ENCODE results near the gene BICC1.
"Not testable (repeated sequence)": the region's sequence is repeated elsewhere in the genome, so short reads cannot be mapped to it uniquely, and the experiment has no call there.

BICC1 gene

DNA sequence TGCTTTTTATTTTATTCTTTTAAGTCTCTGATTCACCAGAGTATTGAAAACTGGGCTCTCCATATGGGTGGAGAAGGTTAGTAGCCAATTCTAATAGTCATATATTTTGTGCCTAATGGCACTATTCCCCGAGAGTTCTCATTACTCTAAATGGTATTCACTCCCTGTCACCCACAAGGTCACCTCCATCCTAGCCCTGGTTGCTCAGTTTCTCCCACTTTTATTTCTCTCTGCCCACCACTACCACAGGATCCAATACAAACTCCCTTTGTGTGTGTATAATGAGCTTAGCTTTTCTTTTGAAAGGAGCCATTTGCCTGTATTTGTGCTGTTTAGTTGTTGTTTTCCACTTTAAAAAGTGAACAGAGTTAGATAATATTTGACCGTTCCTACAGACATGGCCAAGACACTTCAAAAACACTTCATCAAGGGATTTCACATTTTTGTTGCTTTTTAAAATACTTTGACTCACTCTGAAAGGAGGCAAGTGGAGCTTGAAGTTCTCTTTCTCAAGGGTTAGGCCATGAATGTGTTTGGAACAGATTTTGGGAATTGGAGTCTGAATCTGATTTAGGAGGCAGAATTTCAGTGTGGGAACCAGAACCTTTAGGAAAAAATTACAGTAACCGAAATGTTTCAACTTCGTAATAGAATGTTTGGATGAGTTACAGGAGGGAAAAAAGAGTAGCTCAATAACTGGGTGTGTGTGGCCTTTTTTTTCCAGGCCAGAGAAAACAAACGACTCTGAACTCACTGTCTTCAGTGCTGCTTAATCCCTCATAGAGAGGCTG lies 321.3 kb downstream of the BICC1 start:
- FAIRE-seq = no peak

DNA sequence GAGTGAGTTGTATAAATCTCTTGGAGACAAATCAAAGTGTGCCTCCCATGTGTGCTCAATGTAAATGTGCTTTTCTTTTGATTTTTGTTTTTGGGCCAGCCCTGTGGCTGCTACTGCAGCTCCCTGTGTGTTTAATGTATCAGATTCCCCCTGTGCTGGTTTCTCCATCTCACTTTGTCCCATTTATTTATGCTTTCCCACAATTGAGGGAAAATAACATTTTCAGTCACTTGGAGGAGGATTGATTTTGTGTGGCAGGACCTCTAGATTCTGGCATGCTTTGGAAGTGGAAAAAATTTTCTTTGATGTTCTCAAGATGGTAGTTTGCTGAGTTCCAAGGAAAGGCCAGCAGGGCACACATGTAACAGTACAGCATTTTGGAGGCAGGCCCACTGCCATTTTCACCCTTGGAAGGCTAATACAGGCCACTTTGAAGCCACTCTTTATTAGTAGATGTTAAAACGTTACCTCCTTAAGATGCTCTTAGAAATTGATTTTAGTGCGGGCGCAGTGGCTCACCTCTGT lies 323.6 kb downstream of the BICC1 start:
- no peak for FAIRE-seq

DNA sequence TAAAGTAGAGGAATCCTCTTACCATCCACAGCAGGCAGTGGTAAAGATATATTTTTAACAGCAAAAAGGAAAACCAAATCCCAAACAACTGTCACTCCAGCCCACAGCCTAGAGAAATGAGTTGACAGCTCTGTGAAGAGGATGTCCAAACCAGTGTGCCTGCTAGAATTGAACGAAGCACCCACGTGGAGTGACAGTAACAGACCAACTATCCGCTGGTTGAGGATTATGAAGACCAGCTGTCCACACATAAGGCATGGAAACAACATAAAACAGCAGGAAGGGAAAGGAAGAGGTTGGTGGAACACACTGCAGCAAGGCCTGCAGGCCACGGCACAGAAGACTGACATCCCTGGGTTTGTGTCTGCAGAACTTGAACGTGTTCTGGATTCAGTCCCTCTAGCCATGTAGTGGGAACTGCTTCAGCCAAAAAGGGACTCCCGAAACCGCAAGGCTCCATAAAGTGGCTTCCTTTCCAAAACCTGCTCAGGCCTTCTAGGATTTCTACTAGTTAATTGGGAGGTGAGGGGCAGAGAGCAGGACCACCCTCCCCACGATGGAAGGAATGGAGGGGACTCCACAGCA lies 324.4 kb downstream of the BICC1 start:
- no peak for FAIRE-seq

DNA sequence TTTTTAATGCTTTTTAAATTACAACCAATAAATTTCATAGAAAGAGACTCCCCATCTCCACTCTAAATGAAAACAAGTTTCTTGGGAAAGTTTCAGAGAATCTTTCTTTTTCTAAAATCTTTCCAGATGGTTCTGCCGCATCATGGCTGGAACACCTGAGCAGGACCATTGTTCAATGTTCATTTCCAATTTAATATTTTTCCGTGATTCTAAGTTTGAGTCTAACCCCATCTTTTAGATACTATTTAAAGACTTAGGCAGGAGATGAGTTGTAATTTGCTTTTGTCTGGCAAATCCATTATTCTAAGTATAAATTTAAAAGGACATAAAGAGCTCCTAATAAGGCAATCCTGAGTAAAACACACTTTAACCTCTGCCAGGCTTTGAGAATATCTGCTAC lies 325.2 kb downstream of the BICC1 start:
- no peak for FAIRE-seq

DNA sequence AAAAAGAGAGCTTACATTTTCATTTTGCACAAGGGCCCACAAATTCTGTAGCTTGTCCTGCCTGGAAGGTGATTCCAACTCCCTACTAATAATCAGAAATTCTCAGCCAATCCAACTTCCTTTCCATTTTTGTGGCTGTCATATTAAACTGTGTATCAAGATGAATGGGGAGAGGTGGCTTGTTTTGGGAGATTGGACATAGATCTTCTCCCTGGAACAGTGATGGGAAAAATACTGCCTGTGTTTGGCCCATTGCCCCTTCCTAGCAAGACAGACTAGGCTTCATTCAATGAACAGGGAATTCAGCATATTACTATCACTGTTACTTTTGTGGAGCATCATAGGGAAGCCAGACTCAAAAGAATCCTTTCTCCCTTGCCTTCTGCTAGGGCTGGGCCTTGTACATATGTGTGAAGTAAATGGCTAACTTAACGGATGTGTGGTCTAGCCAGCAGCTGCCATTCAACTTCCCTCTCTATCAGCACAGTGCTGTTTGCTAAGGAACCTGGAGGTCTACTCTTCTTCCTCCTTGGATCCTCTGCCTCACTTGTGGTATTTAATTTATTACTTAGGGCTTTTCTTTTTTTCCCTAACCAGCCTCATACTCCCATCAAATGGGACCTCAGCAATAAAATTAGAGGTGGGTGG lies 326.0 kb downstream of the BICC1 start:
- no peak for FAIRE-seq

DNA sequence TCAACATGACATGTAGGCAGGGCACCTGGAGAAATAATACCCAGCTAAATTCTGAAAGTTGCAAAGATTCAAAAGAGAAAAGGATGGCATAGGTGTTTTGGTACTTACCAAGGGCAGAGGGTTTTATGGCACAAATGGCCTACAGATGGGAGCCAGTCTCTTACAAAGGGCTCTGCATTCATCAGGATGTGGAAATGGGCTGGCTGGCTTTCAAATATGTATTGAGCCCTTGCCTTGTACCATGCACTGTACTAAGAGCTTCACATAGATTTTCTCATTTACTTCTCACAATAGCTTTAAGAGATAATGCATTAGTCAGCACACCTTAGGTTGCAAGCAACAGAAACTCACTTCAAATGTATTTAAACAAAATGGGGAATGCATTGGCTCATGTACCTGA lies 327.1 kb downstream of the BICC1 start:
- FAIRE-seq = no peak

DNA sequence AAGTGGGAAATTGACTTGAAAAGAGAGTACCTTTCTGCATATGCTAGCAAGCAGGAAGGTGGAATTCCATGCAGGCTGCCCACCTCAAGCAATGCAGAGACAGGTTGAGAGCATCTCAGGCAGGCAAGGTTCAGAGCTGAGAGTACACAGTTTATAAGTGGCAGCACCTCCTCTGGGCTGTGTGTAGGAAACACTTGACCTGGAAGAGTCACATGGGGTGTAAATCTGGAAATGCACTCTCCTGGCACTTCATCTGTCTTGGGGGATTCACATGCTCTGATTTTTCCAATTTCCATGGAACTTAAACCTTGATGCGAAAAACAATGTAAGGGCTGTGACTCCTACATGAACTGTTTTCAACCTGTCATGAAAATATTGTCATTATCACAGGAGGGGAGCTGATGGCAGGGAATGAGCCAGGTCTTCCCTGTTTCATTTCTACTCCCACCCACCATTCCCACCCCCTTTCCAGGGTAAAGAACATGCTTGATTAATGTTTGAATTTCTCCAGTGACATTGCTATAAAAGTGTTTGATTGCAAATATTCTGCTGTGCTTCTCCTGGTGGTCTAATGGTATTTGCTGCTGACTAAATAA lies 328.3 kb downstream of the BICC1 start:
- no peak for FAIRE-seq

DNA sequence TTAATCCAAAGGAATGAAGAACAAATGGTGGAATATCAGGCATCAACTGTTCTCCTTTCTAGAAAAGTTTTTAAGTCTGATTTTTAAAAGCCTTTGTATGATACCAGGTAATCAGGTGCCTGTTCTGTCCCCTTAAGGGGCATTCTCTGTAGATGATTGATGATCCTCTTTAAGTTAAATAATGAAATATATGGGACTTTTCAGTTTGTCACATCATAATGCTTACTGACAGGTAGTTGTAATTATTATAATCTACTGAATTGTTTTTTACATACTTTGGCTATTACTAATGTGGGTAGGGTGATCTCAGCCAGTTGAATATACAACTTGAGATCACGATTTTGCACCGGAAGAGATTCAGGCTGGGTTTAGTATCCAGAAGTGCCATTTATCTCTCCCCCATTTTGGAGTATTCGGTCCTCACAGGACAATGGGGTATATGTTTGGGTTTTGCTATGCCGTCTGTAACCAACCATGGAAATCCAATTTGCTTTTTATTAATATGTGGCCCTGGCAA lies 330.2 kb downstream of the BICC1 start:
- no peak for FAIRE-seq

DNA sequence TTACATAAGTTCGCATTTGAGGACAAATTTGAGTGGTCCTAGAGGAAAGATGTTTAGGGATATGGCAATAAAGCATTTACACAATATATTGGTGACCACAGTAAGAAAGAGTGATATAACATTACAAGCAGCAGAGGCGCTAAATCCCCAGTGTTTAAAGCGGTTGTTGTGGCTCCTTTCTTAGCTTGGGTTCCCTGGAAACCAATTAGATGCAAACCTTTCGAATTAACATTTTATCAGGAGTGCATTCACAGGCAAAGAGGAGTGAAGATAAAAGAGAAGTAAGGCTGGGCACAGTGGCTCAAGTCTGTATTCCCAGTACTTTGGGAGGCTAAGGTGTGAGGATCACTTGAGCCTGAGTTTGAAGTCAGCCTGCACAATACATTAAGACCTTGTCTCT lies 331.1 kb downstream of the BICC1 start:
- FAIRE-seq = no peak

DNA sequence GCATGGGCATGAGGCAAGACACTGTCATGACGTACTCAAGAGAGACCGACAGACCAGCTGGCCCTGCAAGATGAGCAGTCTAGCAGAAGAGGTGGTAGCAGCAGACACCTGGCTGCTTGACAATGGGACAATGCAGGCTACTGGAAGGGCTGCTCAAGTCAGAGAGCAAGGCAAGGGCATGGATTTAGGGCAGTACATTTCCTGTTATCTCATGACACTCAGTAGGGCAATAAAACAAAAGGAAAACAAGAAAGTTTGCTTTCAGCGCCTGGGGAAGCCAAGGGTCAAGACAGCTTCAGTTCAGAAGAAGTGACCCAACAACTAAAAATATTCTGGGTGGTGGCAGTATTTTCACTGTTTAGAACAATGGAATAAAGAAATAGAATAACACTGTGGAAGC lies 332.0 kb downstream of the BICC1 start:
- no peak for FAIRE-seq

DNA sequence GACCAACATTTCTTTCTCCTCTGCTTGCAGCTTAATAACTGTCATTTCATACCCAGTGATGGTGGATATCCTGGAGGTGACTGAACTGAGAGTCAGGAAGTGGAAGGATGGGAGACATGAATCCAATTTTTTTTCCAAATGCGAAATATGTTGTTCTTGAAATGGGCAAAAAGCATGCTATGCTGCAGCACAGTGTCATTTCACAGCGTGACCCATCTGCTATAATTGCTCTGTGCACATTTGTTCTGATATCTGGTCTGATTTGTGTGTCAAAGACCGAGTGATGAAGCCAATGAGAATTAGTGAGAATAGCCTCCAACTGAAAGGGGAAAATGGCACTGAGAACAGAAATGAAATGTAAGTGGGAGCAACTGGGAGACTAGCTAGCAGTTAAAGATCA lies 334.2 kb downstream of the BICC1 start:
- no peak for FAIRE-seq

DNA sequence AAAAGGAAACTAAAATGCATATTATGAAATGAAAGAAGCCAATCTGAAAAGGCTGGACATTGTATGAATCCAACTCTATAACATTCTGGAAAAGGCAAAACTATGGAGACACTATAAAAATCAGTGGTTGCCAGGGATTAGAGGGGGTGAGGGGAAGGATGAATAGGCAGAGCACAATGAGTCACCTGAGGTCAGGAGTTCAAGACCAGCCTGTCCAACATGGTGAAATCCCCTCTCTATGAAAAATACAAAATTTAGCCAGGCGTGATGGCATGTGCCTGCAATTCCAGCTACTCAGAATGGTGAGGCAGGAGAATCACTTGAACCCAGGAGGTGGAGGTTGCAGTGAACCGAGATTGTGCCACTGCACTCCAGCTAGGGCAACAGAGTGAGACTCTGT lies 338.9 kb downstream of the BICC1 start:
- FAIRE-seq = no peak

DNA sequence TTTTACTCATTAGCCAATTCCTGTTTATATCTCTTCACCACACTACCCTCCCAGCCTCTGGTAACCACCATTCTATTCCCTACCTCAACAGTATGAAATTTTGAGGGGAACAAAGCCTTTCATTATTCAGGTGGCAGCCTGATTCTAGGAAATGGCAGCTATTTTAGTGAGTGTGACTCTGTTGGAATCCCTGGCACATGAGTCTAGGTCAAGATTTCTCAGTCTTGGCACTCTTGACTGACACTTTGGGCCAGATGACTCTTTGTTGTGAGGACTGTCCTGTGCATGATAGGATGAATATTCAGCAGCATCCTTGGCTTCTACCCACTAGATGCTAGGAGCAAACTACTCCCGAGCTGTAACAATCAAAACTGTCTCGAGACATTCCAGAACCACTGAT lies 341.0 kb downstream of the BICC1 start:
- no peak for FAIRE-seq

DNA sequence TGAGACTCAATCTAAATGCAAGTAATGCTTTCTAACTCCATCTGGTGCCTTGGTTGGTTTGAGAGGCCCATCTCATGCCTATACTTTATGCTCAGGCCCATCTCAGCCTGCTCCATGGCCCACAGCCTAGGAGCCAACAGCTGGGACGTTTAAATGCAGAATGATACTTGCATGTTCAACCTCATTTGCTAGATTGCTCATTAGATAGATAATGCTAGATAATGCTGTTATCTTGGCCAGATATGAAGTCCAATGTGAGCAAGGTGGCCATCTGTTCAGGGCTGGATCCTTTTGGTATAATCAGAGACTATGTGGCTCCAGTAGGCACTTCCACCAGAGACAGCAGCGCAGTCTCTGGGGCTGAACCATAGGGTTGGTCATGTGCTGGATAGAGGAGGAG lies 342.1 kb downstream of the BICC1 start:
- no peak for FAIRE-seq

DNA sequence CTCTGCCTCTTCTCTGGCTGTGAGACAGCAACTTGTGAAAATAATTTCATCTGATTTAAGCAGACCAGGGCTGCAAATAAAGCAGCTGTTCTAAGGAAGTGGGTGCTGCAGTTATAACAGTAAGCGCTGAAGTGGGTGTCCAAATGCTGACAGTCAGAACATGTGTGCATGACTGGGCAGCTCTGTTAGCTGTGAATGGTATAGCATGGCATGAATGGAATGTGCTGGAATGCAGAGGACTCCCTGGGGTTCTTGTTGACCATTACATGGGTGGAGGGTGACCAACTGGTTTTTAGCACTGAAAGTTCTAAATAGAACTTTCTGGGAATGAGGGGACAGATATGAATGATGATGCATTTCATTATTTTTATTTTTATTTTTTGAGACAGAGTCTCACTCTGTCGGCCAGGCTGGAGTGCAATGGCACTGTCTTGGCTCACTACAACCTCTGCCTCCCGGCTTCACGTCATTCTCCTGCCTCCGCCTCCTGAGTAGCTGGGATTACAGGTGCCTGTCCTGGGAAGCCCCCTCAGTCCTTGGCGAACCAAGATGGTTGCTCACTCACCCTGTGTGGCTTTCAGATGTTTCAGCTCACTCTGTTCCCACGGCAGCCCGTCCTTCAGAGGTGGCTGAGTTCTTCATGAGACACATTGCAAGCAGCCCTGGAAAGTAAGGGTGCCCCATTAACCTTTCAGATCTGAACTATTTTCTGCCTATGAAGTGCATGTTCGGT lies 344.0 kb downstream of the BICC1 start:
- no peak for FAIRE-seq

DNA sequence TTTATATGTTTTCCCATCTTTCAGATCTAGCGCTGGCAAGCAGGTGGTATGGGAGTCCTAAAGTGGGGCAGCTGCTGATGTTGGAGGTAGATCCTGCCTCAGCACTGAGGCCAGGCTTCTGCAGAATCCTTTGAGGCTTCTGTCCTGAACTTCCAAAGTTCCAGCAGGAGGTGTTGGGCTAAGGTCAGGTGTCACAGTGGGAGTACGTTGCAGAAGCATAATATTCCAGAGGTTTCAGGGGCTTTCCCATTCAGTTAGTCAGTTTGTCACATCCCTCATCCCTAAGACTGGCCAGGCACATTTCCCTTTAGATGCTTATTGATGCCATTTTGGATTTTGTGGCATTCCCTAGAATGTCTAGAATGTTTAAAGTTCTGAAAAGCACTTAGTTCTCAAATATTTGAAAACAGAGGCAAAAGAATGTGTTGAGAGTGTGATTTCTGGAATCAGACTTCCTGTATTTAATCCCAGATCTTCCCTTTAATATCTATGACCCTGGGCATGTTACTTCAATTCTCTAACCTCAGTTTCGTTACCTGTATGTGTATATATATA lies 344.7 kb downstream of the BICC1 start:
- no peak for FAIRE-seq

DNA sequence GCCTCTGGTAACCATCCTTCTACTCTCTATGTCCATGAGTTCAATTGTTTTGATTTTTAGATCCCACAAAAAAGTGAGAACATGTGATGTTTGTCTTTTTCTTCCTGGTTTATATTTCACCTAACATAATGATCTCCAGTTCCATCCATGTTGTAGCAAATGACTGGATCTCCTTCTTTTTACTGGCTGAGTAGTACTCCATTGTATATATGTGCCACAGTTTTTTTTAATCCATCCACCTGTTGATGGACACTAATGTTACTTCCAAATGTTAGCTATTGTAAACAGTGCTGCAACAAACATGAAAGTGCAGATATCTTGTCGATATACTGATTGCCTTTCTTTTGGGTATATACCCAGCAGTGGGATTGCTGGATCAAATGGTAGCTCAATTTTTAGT lies 345.5 kb downstream of the BICC1 start:
- not testable (repeated sequence) for FAIRE-seq

DNA sequence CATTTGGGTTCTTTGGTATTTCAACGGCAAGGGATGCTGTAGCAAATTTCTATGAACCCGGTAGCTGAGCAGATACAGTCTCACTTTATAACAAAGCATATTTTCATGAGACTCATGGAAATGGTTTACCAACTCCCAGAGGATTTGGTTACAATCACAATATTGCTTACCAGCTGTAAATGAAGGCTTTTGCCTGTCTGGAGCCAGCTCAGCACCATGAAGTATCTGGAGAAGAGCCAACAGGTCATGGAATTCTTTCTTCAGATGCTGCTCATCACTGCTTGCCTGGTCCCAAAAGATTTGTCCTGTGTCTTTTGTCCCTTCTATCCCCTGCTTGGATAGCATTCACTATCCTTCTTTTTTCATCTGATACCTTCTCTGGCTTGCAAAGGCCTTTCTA lies 346.9 kb downstream of the BICC1 start:
- no peak for FAIRE-seq

DNA sequence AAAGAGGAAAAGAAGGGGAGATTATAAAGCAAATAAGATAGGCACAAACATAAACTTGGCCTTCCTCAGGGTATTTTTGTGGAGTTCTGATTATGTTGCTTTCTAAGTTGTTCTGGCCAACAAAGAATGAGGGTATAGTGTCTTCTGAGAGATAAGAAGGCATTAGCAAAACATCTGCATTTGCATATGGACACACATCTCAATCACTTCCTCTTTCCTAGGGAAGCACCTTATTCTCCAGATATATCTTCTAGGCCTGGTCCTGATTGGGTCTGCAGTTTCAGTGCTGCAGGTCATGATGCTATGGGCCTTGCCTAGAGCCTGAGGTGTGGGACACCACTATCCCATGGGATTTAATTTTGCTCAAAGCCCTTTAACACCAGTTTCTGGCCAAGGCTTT lies 355.0 kb downstream of the BICC1 start:
- no peak for FAIRE-seq

DNA sequence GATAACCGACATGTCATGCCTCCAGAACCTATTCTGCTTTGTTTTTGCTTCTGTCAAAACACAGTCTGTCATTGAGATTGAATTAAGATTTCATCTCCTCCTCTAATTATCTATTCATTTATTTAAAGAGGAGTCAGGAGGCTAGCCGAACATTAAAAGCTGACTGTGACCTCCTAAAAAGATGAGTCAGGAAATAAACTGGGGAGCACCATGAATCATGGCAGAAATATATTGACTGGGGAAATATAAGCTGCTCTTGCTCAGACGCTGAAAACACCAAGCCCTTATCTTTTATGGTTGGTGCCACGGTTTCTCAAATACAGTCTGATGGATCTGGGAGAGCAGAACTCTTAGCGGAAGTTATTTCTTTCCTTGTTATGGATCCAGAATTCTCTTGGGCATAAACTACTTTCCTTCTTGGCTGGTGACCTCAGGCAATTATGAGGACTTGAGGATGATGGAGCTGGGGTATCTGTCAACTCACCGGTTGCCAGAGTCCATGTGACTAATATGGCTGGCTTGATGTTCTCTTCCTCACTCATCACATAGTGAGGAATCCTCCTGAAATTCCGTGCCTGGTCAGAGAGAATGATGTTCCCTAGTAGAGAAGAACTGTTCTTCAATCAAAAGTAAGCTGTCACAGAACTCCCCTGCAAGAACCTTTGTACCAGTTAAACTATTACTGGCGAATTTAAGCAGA lies 356.2 kb downstream of the BICC1 start:
- no peak for FAIRE-seq

DNA sequence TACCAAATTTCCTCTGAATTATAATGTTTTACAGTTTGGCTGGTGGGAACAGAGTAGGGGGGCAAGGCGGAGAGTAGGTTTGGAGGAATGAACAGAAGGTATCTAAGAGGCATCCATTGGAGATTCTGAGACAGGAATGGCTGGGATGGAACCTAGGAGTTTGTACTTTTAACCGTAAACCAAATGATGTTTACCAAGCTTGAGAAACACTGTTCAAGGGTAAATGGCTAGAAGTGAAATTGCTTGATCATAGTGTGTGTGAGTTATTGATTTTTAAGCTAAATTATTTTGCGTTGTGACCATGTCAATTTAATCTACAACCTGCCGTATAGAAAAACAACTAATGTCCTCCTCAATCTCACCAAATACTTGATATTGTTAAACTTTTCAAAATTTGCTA lies 357.4 kb downstream of the BICC1 start:
- FAIRE-seq = no peak

DNA sequence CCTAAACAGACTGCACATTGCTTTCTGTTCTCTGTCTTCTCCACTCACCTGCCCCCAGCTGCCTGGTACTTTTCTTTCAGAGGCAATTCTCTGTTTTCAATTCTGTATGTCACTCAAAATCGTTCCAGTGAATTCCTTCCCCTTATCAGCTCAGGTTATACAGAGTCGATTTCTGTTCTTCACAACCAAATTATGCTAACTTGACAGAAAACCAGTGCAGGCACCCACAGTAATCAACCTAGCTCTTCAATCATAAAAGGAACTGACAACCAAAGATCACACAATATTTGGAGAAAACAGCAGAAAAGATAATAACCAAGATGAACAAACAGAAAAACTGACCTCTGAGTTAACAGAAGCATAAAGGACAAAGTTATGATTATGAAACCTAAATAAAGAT lies 360.5 kb downstream of the BICC1 start:
- FAIRE-seq = no peak

Measured in A204.1 (cell line).